Stimulated activated CD8-positive, alpha-beta memory T cell treated with anti-CD3 and anti-CD28 coated beads, Interleukin-12 subunit alpha, Interleukin-12 subunit beta, amount 100 ng/mL, for 24 hours (primary cell): ENCODE results near the gene CENPA.
"Not testable (repeated sequence)": the region's sequence is repeated elsewhere in the genome, so short reads cannot be mapped to it uniquely, and the experiment has no call there.

Experiments
- DNase-seq: peaks from one replicate; pipeline ENCODE4 v3.0.0-alpha.2; 2020; ENCODE audit errors: extremely low read depth

Gene CENPA

GRCh38 chr2:26792720-26793119 lies 6.9 kb downstream of the CENPA start:
- no peak for DNase-seq

GRCh38 chr2:26793518-26793917 lies 7.7 kb downstream of the CENPA start:
- DNase-seq: no peak

GRCh38 chr2:26795135-26795534 lies 9.3 kb downstream of the CENPA start:
- not testable (repeated sequence) for DNase-seq

- no peak for DNase-seq
Measured at GRCh38 chr2:26801328-26801727, 15.5 kb downstream of the CENPA start.

GRCh38 chr2:26801796-26802195 lies 15.9 kb downstream of the CENPA start:
- no peak for DNase-seq

GRCh38 chr2:26805241-26805676 lies 19.4 kb downstream of the CENPA start:
- DNase-seq: no peak

GRCh38 chr2:26807788-26808460 lies 22.1 kb downstream of the CENPA start:
- no peak for DNase-seq

- no peak for DNase-seq
Measured at GRCh38 chr2:26809211-26809610, 23.4 kb downstream of the CENPA start.

GRCh38 chr2:26809876-26810577 lies 24.2 kb downstream of the CENPA start:
- no peak for DNase-seq

- no peak for DNase-seq
Measured at GRCh38 chr2:26811261-26811660, 25.4 kb downstream of the CENPA start.

- DNase-seq: no peak
Measured at GRCh38 chr2:26811791-26812694, 26.2 kb downstream of the CENPA start.

GRCh38 chr2:26812731-26813130 lies 26.9 kb downstream of the CENPA start:
- no peak for DNase-seq

GRCh38 chr2:26814072-26814765 lies 28.4 kb downstream of the CENPA start:
- DNase-seq: not testable (repeated sequence)

GRCh38 chr2:26816893-26817292 lies 31.0 kb downstream of the CENPA start:
- no peak for DNase-seq

GRCh38 chr2:26818255-26818654 lies 32.4 kb downstream of the CENPA start:
- no peak for DNase-seq

- DNase-seq: no peak
Measured at GRCh38 chr2:26818972-26819371, 33.1 kb downstream of the CENPA start.

GRCh38 chr2:26820932-26821331 lies 35.1 kb downstream of the CENPA start:
- no peak for DNase-seq

GRCh38 chr2:26822877-26823276 lies 37.0 kb downstream of the CENPA start:
- DNase-seq: no peak

- no peak for DNase-seq
Measured at GRCh38 chr2:26838121-26838906, 52.5 kb downstream of the CENPA start.

- DNase-seq: no peak
Measured at GRCh38 chr2:26840937-26841610, 55.2 kb downstream of the CENPA start.
